ENCODE measurements around the gene PPARD.

The PPARD gene

GRCh38 chr6:35342258-35343091 lies at the start of gene PPARD:
PPARD (plus strand) TSS chr6:35342558; CDS start chr6:35411088, 68,530 bp downstream.
- Mint-ChIP-seq H3K27me3 (peaks cover 7% of the 10 kb centered on the region), H3K36me3 (peaks cover 31% of the 10 kb centered on the region), H3K4me3 (peak within 1 kb of the TSS; percentile 95), H3K27ac (peak within 1 kb of the TSS; percentile 86), H3K9me3 (no peaks in the 10 kb centered on the region), H3K4me1 (peaks cover 53% of the 10 kb centered on the region)
- CTCF ChIA-PET: interaction anchor here (0.6 to 7.2 kb wide), 24 partner anchors 10 to 394 kb away, joined by 3 to 114 read pairs (median 4); partner anchors contain the start of genes DEF6, FANCE and RPL10A
- peak; percentile 98 for DNase-seq

- Mint-ChIP-seq H3K27ac (no peak overlapping the region), H3K4me3 (no peak overlapping the region), H3K4me1 (peaks cover 14% of the 10 kb centered on the region), H3K27me3 (no peaks in the 10 kb centered on the region), H3K9me3 (no peaks in the 10 kb centered on the region), H3K36me3 (peaks cover 25% of the 10 kb centered on the region)
- CTCF ChIA-PET: interaction anchor here (0.5 to 8.6 kb wide), 20 partner anchors 10 to 444 kb away, joined by 3 to 113 read pairs (median 4); partner anchors contain the start of genes FANCE, PPARD and RPL10A
- no peak for DNase-seq
Observed at GRCh38 chr6:35293681-35294080, 48.7 kb upstream of the PPARD start.

GRCh38 chr6:35294308-35294945 lies 47.9 kb upstream of the PPARD start:
- peaks cover 31% of the 10 kb centered on the region for H3K36me3 Mint-ChIP-seq
- peaks cover 20% of the 10 kb centered on the region for H3K4me1 Mint-ChIP-seq
- peak; percentile 68 for DNase-seq
- CTCF ChIA-PET: interaction anchor here (0.6 to 8.6 kb wide), 20 partner anchors 11 to 443 kb away, joined by 3 to 174 read pairs (median 4); partner anchors contain the start of genes FANCE, PPARD and RPL10A
- no peak overlapping the region for H3K4me3 Mint-ChIP-seq
- no peaks in the 10 kb centered on the region for H3K27me3 Mint-ChIP-seq
- H3K9me3 Mint-ChIP-seq: no peaks in the 10 kb centered on the region
- peak overlapping the region; percentile 19 for H3K27ac Mint-ChIP-seq

- no peak overlapping the region for H3K4me3 Mint-ChIP-seq
- H3K27ac Mint-ChIP-seq: no peak overlapping the region
- no peak for DNase-seq
- no peaks in the 10 kb centered on the region for H3K9me3 Mint-ChIP-seq
- no peaks in the 10 kb centered on the region for H3K27me3 Mint-ChIP-seq
- H3K4me1 Mint-ChIP-seq: peaks cover 26% of the 10 kb centered on the region
- CTCF ChIA-PET: interaction anchor here (1.1 to 8.6 kb wide), 7 partner anchors 15 to 257 kb away, joined by 3 to 174 read pairs (median 57); partner anchors contain the start of genes FANCE, PPARD and RPL10A
- peaks cover 36% of the 10 kb centered on the region for H3K36me3 Mint-ChIP-seq
Observed at GRCh38 chr6:35295036-35295435, 47.3 kb upstream of the PPARD start.

- H3K4me1 Mint-ChIP-seq: peaks cover 33% of the 10 kb centered on the region
- H3K9me3 Mint-ChIP-seq: no peaks in the 10 kb centered on the region
- DNase-seq: no peak
- no peak overlapping the region for H3K27ac Mint-ChIP-seq
- no peak overlapping the region for H3K4me3 Mint-ChIP-seq
- CTCF ChIA-PET: interaction anchor here (0.6 to 8.6 kb wide), 17 partner anchors 9 to 737 kb away, joined by 3 to 174 read pairs (median 6); partner anchors contain the start of genes FANCE, PPARD and RPL10A
- H3K36me3 Mint-ChIP-seq: peaks cover 43% of the 10 kb centered on the region
- H3K27me3 Mint-ChIP-seq: no peaks in the 10 kb centered on the region
Observed at GRCh38 chr6:35295521-35296315, 46.6 kb upstream of the PPARD start.

GRCh38 chr6:35296931-35297600 lies 45.3 kb upstream of the PPARD start:
- H3K27ac Mint-ChIP-seq: peak overlapping the region; percentile 88
- peaks cover 38% of the 10 kb centered on the region for H3K36me3 Mint-ChIP-seq
- peaks cover 46% of the 10 kb centered on the region for H3K4me1 Mint-ChIP-seq
- H3K27me3 Mint-ChIP-seq: no peaks in the 10 kb centered on the region
- no peak for DNase-seq
- H3K9me3 Mint-ChIP-seq: no peaks in the 10 kb centered on the region
- CTCF ChIA-PET: interaction anchor here (0.6 to 8.6 kb wide), 22 partner anchors 9 to 439 kb away, joined by 3 to 174 read pairs (median 4); partner anchors contain the start of genes FANCE, PPARD and RPL10A
- H3K4me3 Mint-ChIP-seq: peak overlapping the region; percentile 88

- CTCF ChIA-PET: interaction anchor here (0.6 to 8.6 kb wide), 20 partner anchors 9 to 438 kb away, joined by 3 to 174 read pairs (median 4); partner anchors contain the start of genes FANCE, PPARD and RPL10A
- Mint-ChIP-seq H3K9me3 (no peaks in the 10 kb centered on the region), H3K4me3 (peak within 1 kb of the TSS; percentile 88), H3K27ac (peak within 1 kb of the TSS; percentile 97), H3K4me1 (peaks cover 54% of the 10 kb centered on the region), H3K27me3 (no peaks in the 10 kb centered on the region), H3K36me3 (peaks cover 44% of the 10 kb centered on the region)
- DNase-seq: peak; percentile 94
Observed at GRCh38 chr6:35297601-35298481, 44.5 kb upstream of the PPARD start, which contains the start of gene DEF6. DEF6 (plus strand) TSS chr6:35297818; CDS start chr6:35297857, 39 bp downstream.

- H3K4me3 Mint-ChIP-seq: peak overlapping the region; percentile 88
- peak; percentile 40 for DNase-seq
- no peaks in the 10 kb centered on the region for H3K27me3 Mint-ChIP-seq
- H3K4me1 Mint-ChIP-seq: peaks cover 62% of the 10 kb centered on the region
- CTCF ChIA-PET: interaction anchor here (0.7 to 8.6 kb wide), 6 partner anchors 11 to 168 kb away, joined by 3 to 174 read pairs (median 59); partner anchors contain the start of genes FANCE, PPARD and RPL10A
- H3K27ac Mint-ChIP-seq: peak overlapping the region; percentile 97
- no peaks in the 10 kb centered on the region for H3K9me3 Mint-ChIP-seq
- H3K36me3 Mint-ChIP-seq: peaks cover 52% of the 10 kb centered on the region
Observed at GRCh38 chr6:35298625-35299140, 43.7 kb upstream of the PPARD start.

- DNase-seq: peak; percentile 62
- H3K4me3 Mint-ChIP-seq: peak overlapping the region; percentile 88
Observed at GRCh38 chr6:35299674-35300073, 42.7 kb upstream of the PPARD start.

GRCh38 chr6:35300848-35301247 lies 41.5 kb upstream of the PPARD start:
- Mint-ChIP-seq H3K4me3 (peak overlapping the region; percentile 88), H3K36me3 (peaks cover 55% of the 10 kb centered on the region), H3K4me1 (peaks cover 76% of the 10 kb centered on the region), H3K27ac (peak overlapping the region; percentile 97), H3K9me3 (no peaks in the 10 kb centered on the region), H3K27me3 (no peaks in the 10 kb centered on the region)
- peak; percentile 60 for DNase-seq
- CTCF ChIA-PET: interaction anchor here (1.1 to 7.5 kb wide), 5 partner anchors 9 to 166 kb away, joined by 3 to 174 read pairs (median 57); partner anchors contain the start of gene RPL10A

More at GRCh38 chr6:35299674-35300073, 42.7 kb upstream of the PPARD start:
- Mint-ChIP-seq H3K27ac (peak overlapping the region; percentile 97), H3K36me3 (peaks cover 57% of the 10 kb centered on the region), H3K4me1 (peaks cover 69% of the 10 kb centered on the region), H3K27me3 (no peaks in the 10 kb centered on the region), H3K9me3 (no peaks in the 10 kb centered on the region)
- CTCF ChIA-PET: interaction anchor here (7.2 to 8.6 kb wide), 4 partner anchors 10 to 167 kb away, joined by 57 to 174 read pairs (median 87); partner anchors contain the start of genes FANCE and RPL10A

GRCh38 chr6:35302604-35303241 lies 39.6 kb upstream of the PPARD start:
- peaks cover 65% of the 10 kb centered on the region for H3K36me3 Mint-ChIP-seq
- CTCF ChIA-PET: interaction anchor here (0.7 to 1.3 kb wide), 4 partner anchors 20 to 147 kb away, joined by 3 to 7 read pairs (median 4); no protein-coding TSS in a partner anchor
- H3K27ac Mint-ChIP-seq: peak overlapping the region; percentile 97
- H3K27me3 Mint-ChIP-seq: no peaks in the 10 kb centered on the region
- peaks cover 81% of the 10 kb centered on the region for H3K4me1 Mint-ChIP-seq
- DNase-seq: peak; percentile 93
- H3K4me3 Mint-ChIP-seq: peak overlapping the region; percentile 88
- no peaks in the 10 kb centered on the region for H3K9me3 Mint-ChIP-seq
